ENCODE measurements around the gene DHPS. TPM values are rescaled to one million over a fixed set of nuclear protein-coding genes. Genes with fewer than 3 reads are reported as not detected.
A peak's percentile ranks its signal among the peaks of the same experiment; 100 is the strongest.

DHPS gene
- total and polyA plus RNA-seq, 2 experiments from 2014 or later, result 50.9 to 68.4 TPM

GRCh38 chr19:12636631-12637030 is 45.0 kb downstream of the DHPS start:
- H3K9me2 ChIP-seq (ENCODE audit: insufficient read depth), result no peaks in the 10 kb centered on the region
- no peak overlapping the region for H3K9ac ChIP-seq
- no peak for TF ChIP-seq EZH2phosphoT487 (IDR thresholded peaks at IDR 0.05; ENCODE audit: insufficient read depth, low read depth)
- TF ChIP-seq EZH2 (IDR thresholded peaks at IDR 0.05; ENCODE audit: insufficient read depth, poor library complexity, severe bottlenecking), result no peak
- peaks cover 13% of the 10 kb centered on the region for H3F3A ChIP-seq (ENCODE audit: insufficient read depth)
- no peak overlapping the region for H3K4me2 ChIP-seq (ENCODE audit: unreplicated experiment)
- H4K20me1 ChIP-seq (ENCODE audit: insufficient read depth), result no peaks in the 10 kb centered on the region
- no peaks in the 10 kb centered on the region for H3K79me2 ChIP-seq (ENCODE audit: insufficient read depth)
- no peaks in the 10 kb centered on the region for H3K9me3 ChIP-seq (ENCODE audit: low read depth)
- 0 out of 2 replicates have a peak, but pooled peaks cover 8% of the 10 kb centered on the region for H3K36me3 ChIP-seq (ENCODE audit: low read depth)
- WGBS, 2 experiments (ENCODE audit: low coverage in 1 of 2, low lambda C conversion rate in 2 of 2, missing lambda C conversion rate in 2 of 2), result 81 to 82% methylated on average over 12 to 13 of the region's 13 CpGs
- H3K27ac ChIP-seq, result no peak overlapping the region
- in situ Hi-C loops (cut with MboI), result no loop called here
- no peak for DNase-seq
- no peaks in the 10 kb centered on the region for H3K27me3 ChIP-seq (replicated peaks; ENCODE audit: insufficient read depth)
- no peak overlapping the region for H2AFZ ChIP-seq
- H3K4me3 ChIP-seq, result no peak overlapping the region
- H3K4me1 ChIP-seq (ENCODE audit: insufficient read depth), result no peaks in the 10 kb centered on the region

DNA sequence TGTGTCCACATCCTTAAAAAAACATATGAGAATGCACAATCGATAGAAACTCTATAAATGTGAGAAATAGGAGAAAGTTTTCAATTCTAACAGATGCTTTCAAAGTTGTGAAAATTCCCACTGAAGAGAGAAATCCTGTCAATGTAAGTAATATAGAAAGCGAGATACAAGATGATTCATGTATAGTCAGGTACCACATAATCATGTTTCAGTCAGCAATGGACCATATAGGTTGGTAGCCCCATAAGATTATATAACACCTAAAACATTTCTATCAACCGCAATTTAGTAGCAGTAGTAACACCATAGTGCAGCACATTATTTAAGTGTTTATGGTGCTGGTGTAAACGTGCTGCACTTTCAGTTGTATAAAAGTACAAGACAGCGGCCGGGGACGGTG is 52.5 kb downstream of the DHPS start:
- Histone ChIP-seq H3K9me2 (ENCODE audit: insufficient read depth) (no peaks in the 10 kb centered on the region), H3F3A (ENCODE audit: insufficient read depth) (peaks cover 12% of the 10 kb centered on the region), H3K9ac (no peak overlapping the region), H3K27ac (no peak overlapping the region), H3K4me1 (ENCODE audit: insufficient read depth) (no peaks in the 10 kb centered on the region), H3K36me3 (ENCODE audit: low read depth) (peaks cover 72% of the 10 kb centered on the region), H3K79me2 (ENCODE audit: insufficient read depth) (peaks cover 57% of the 10 kb centered on the region), H3K4me3 (no peak overlapping the region), H3K27me3 (replicated peaks; ENCODE audit: insufficient read depth) (no peaks in the 10 kb centered on the region), H2AFZ (no peak overlapping the region), H3K4me2 (ENCODE audit: unreplicated experiment) (no peak overlapping the region), H3K9me3 (ENCODE audit: low read depth) (peaks cover 9% of the 10 kb centered on the region), H4K20me1 (ENCODE audit: insufficient read depth) (no peaks in the 10 kb centered on the region)
- no peak for DNase-seq
- TF ChIP-seq EZH2 (IDR thresholded peaks at IDR 0.05; ENCODE audit: insufficient read depth, poor library complexity, severe bottlenecking), result no peak
- no peak for TF ChIP-seq EZH2phosphoT487 (IDR thresholded peaks at IDR 0.05; ENCODE audit: insufficient read depth, low read depth)
- 97 to 99% methylated on average over 7 of the region's 7 CpGs for WGBS, 2 experiments (ENCODE audit: low coverage in 1 of 2, low lambda C conversion rate in 2 of 2, missing lambda C conversion rate in 2 of 2)
- in situ Hi-C loops (cut with MboI), result no loop called here

GRCh38 chr19:12628040-12629022 is 53.3 kb downstream of the DHPS start:
- TF ChIP-seq EZH2 (IDR thresholded peaks at IDR 0.05; ENCODE audit: insufficient read depth, poor library complexity, severe bottlenecking) (no peak), EZH2phosphoT487 (IDR thresholded peaks at IDR 0.05; ENCODE audit: insufficient read depth, low read depth) (no peak)
- Histone ChIP-seq H4K20me1 (ENCODE audit: insufficient read depth) (no peaks in the 10 kb centered on the region), H3K27ac (no peak overlapping the region), H3K4me3 (no peak overlapping the region), H2AFZ (no peak overlapping the region), H3K9ac (no peak overlapping the region), H3K4me2 (ENCODE audit: unreplicated experiment) (no peak overlapping the region), H3F3A (ENCODE audit: insufficient read depth) (peaks cover 3% of the 10 kb centered on the region; the same call in 1 of the 2 replicates), H3K4me1 (ENCODE audit: insufficient read depth) (peaks cover 3% of the 10 kb centered on the region), H3K27me3 (replicated peaks; ENCODE audit: insufficient read depth) (no peaks in the 10 kb centered on the region), H3K79me2 (ENCODE audit: insufficient read depth) (peaks cover 65% of the 10 kb centered on the region), H3K36me3 (ENCODE audit: low read depth) (peaks cover 76% of the 10 kb centered on the region), H3K9me3 (ENCODE audit: low read depth) (peaks cover 9% of the 10 kb centered on the region), H3K9me2 (ENCODE audit: insufficient read depth) (no peaks in the 10 kb centered on the region)
- no peak for DNase-seq
- WGBS, 2 experiments (ENCODE audit: low coverage in 1 of 2, low lambda C conversion rate in 2 of 2, missing lambda C conversion rate in 2 of 2), result 96 to 98% methylated on average over 17 of the region's 17 CpGs
- in situ Hi-C loops (cut with MboI), result no loop called here

DNA sequence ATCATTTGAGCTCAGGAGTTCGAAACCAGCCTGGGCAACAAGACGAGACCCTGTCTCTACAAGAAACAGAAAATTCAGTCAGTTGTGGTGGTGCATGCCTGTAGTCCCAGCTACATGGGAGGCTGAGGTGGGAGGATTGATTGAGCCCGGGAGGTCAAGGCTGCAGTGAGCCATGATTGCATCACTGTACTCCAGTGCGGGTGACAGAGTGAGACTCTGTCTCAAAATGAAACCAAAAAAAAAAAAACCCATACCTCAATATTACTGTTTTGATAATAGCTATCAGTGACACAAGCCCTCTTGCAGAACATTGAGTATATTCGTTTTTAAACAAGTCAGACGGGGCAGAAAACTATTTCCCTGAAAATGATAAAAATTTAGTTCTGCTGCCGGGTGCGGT is 54.7 kb downstream of the DHPS start:
- no peak for DNase-seq
- in situ Hi-C loops (cut with MboI), result no loop called here
- Histone ChIP-seq H3K79me2 (ENCODE audit: insufficient read depth) (peaks cover 77% of the 10 kb centered on the region), H3K9ac (no peak overlapping the region), H3K9me3 (ENCODE audit: low read depth) (peaks cover 9% of the 10 kb centered on the region), H4K20me1 (ENCODE audit: insufficient read depth) (no peaks in the 10 kb centered on the region), H3K4me2 (ENCODE audit: unreplicated experiment) (no peak overlapping the region), H3K36me3 (ENCODE audit: low read depth) (peaks cover 70% of the 10 kb centered on the region), H3K27me3 (replicated peaks; ENCODE audit: insufficient read depth) (no peaks in the 10 kb centered on the region), H3K9me2 (ENCODE audit: insufficient read depth) (no peaks in the 10 kb centered on the region), H3F3A (ENCODE audit: insufficient read depth) (no peaks in the 10 kb centered on the region), H3K27ac (no peak overlapping the region), H3K4me3 (no peak overlapping the region), H2AFZ (no peak overlapping the region), H3K4me1 (ENCODE audit: insufficient read depth) (peaks cover 6% of the 10 kb centered on the region)
- no peak for TF ChIP-seq EZH2phosphoT487 (IDR thresholded peaks at IDR 0.05; ENCODE audit: insufficient read depth, low read depth)
- no peak for TF ChIP-seq EZH2 (IDR thresholded peaks at IDR 0.05; ENCODE audit: insufficient read depth, poor library complexity, severe bottlenecking)
- WGBS, 2 experiments (ENCODE audit: low coverage in 1 of 2, low lambda C conversion rate in 2 of 2, missing lambda C conversion rate in 2 of 2), result 84 to 85% methylated on average over 7 to 8 of the region's 8 CpGs

Small RNA genes within 50 kb of the gene (small RNA-seq; reads per million reads assigned to genes)
- gene SNORD41 (ENCODE audit: low read depth, low replicate concordance), result 27.1 reads per million, percentile 90 among the genes with 10 or more reads in this experiment

Other genes starting within 250 kb of the DHPS start
- 0.86 and 1.1 TPM in 2 replicates for gene ZNF443, start 240.9 kb downstream of the DHPS start, total RNA-seq (2014; rRNA removed; shearing (Covaris generic))
- gene ZNF443, start 240.9 kb downstream of the DHPS start, polyA plus RNA-seq (2016; fragmentation: Nextera tagmentation; extraction: Ambion mirVana), result 1.2 and 1.4 TPM in 2 replicates
- gene ZNF709, start 197.1 kb downstream of the DHPS start, total RNA-seq (2014; rRNA removed; shearing (Covaris generic)), result 2.7 and 4.2 TPM in 2 replicates
- 1.1 and 1.6 TPM in 2 replicates for gene ZNF709, start 197.1 kb downstream of the DHPS start, polyA plus RNA-seq (2016; fragmentation: Nextera tagmentation; extraction: Ambion mirVana)
- 3.7 and 8.3 TPM in 2 replicates for gene ZNF564, start 130.4 kb downstream of the DHPS start, total RNA-seq (2014; rRNA removed; shearing (Covaris generic))
- 5.1 and 5.6 TPM in 2 replicates for gene ZNF564, start 130.4 kb downstream of the DHPS start, polyA plus RNA-seq (2016; fragmentation: Nextera tagmentation; extraction: Ambion mirVana)
- 4.0 and 11.8 TPM in 2 replicates for gene ZNF490, start 71.1 kb downstream of the DHPS start, total RNA-seq (2014; rRNA removed; shearing (Covaris generic))
- gene ZNF490, start 71.1 kb downstream of the DHPS start, polyA plus RNA-seq (2016; fragmentation: Nextera tagmentation; extraction: Ambion mirVana), result 2.6 and 2.7 TPM in 2 replicates
- gene ZNF791, start 71.0 kb downstream of the DHPS start, total RNA-seq (2014; rRNA removed; shearing (Covaris generic)), result 11.6 and 11.9 TPM in 2 replicates
- gene ZNF791, start 71.0 kb downstream of the DHPS start, polyA plus RNA-seq (2016; fragmentation: Nextera tagmentation; extraction: Ambion mirVana), result 12.6 and 14.5 TPM in 2 replicates
- gene MAN2B1, start 15.1 kb downstream of the DHPS start, total RNA-seq (2014; rRNA removed; shearing (Covaris generic)), result 56.5 and 81.7 TPM in 2 replicates
- gene MAN2B1, start 15.1 kb downstream of the DHPS start, polyA plus RNA-seq (2016; fragmentation: Nextera tagmentation; extraction: Ambion mirVana), result 37.1 and 40.6 TPM in 2 replicates
- 8.2 and 9.4 TPM in 2 replicates for gene WDR83, start 15.1 kb downstream of the DHPS start, total RNA-seq (2014; rRNA removed; shearing (Covaris generic))
- gene WDR83, start 15.1 kb downstream of the DHPS start, polyA plus RNA-seq (2016; fragmentation: Nextera tagmentation; extraction: Ambion mirVana), result 12.7 and 13.1 TPM in 2 replicates
- not detected in 2 replicates for gene GNG14, start 6.1 kb upstream of the DHPS start, total RNA-seq (2014; rRNA removed; shearing (Covaris generic))
- not detected in 2 replicates for gene GNG14, start 6.1 kb upstream of the DHPS start, polyA plus RNA-seq (2016; fragmentation: Nextera tagmentation; extraction: Ambion mirVana)
- gene FBXW9, start 14.8 kb upstream of the DHPS start, total RNA-seq (2014; rRNA removed; shearing (Covaris generic)), result 13.8 and 22.3 TPM in 2 replicates
- 14.2 TPM in 2 replicates for gene FBXW9, start 14.8 kb upstream of the DHPS start, polyA plus RNA-seq (2016; fragmentation: Nextera tagmentation; extraction: Ambion mirVana)
- gene TNPO2, start 42.1 kb upstream of the DHPS start, total RNA-seq (2014; rRNA removed; shearing (Covaris generic)), result 30.9 and 34.3 TPM in 2 replicates
- 13.2 and 13.3 TPM in 2 replicates for gene TNPO2, start 42.1 kb upstream of the DHPS start, polyA plus RNA-seq (2016; fragmentation: Nextera tagmentation; extraction: Ambion mirVana)
- 202 and 210 TPM in 2 replicates for gene TRIR, start 52.8 kb upstream of the DHPS start, total RNA-seq (2014; rRNA removed; shearing (Covaris generic))
- 162 and 170 TPM in 2 replicates for gene TRIR, start 52.8 kb upstream of the DHPS start, polyA plus RNA-seq (2016; fragmentation: Nextera tagmentation; extraction: Ambion mirVana)
- gene GET3, start 55.6 kb upstream of the DHPS start, total RNA-seq (2014; rRNA removed; shearing (Covaris generic)), result 81.3 and 110 TPM in 2 replicates
- 106 and 111 TPM in 2 replicates for gene GET3, start 55.6 kb upstream of the DHPS start, polyA plus RNA-seq (2016; fragmentation: Nextera tagmentation; extraction: Ambion mirVana)
- gene BEST2, start 69.9 kb upstream of the DHPS start, total RNA-seq (2014; rRNA removed; shearing (Covaris generic)), result not detected in 2 replicates
- gene BEST2, start 69.9 kb upstream of the DHPS start, polyA plus RNA-seq (2016; fragmentation: Nextera tagmentation; extraction: Ambion mirVana), result not detected in 2 replicates
- gene HOOK2, start 93.7 kb upstream of the DHPS start, total RNA-seq (2014; rRNA removed; shearing (Covaris generic)), result 17.1 TPM in 2 replicates
- gene HOOK2, start 93.7 kb upstream of the DHPS start, polyA plus RNA-seq (2016; fragmentation: Nextera tagmentation; extraction: Ambion mirVana), result 11.8 and 12.4 TPM in 2 replicates
- 159 and 195 TPM in 2 replicates for gene JUNB, start 109.6 kb upstream of the DHPS start, total RNA-seq (2014; rRNA removed; shearing (Covaris generic))
- gene JUNB, start 109.6 kb upstream of the DHPS start, polyA plus RNA-seq (2016; fragmentation: Nextera tagmentation; extraction: Ambion mirVana), result 95.1 and 96.2 TPM in 2 replicates
- 230 TPM in 2 replicates for gene PRDX2, start 119.9 kb upstream of the DHPS start, total RNA-seq (2014; rRNA removed; shearing (Covaris generic))
- 252 TPM in 2 replicates for gene PRDX2, start 119.9 kb upstream of the DHPS start, polyA plus RNA-seq (2016; fragmentation: Nextera tagmentation; extraction: Ambion mirVana)
- not detected in 2 replicates for gene THSD8, start 120.2 kb upstream of the DHPS start, total RNA-seq (2014; rRNA removed; shearing (Covaris generic))
- 10.8 and 12.5 TPM in 2 replicates for gene THSD8, start 120.2 kb upstream of the DHPS start, polyA plus RNA-seq (2016; fragmentation: Nextera tagmentation; extraction: Ambion mirVana)
- 8.2 and 16.9 TPM in 2 replicates for gene RNASEH2A, start 124.7 kb upstream of the DHPS start, total RNA-seq (2014; rRNA removed; shearing (Covaris generic))
- 23.8 and 32.3 TPM in 2 replicates for gene RNASEH2A, start 124.7 kb upstream of the DHPS start, polyA plus RNA-seq (2016; fragmentation: Nextera tagmentation; extraction: Ambion mirVana)
- not detected in 2 replicates for gene RTBDN, start 152.7 kb upstream of the DHPS start, total RNA-seq (2014; rRNA removed; shearing (Covaris generic))
- gene RTBDN, start 152.7 kb upstream of the DHPS start, polyA plus RNA-seq (2016; fragmentation: Nextera tagmentation; extraction: Ambion mirVana), result not detected in 2 replicates
- 1.8 TPM in 1 of 2 replicates, not detected in the other for gene MAST1, start 156.6 kb upstream of the DHPS start, total RNA-seq (2014; rRNA removed; shearing (Covaris generic))
- gene MAST1, start 156.6 kb upstream of the DHPS start, polyA plus RNA-seq (2016; fragmentation: Nextera tagmentation; extraction: Ambion mirVana), result 0.24 TPM in 1 of 2 replicates, not detected in the other
- gene DNASE2, start 199.6 kb upstream of the DHPS start, total RNA-seq (2014; rRNA removed; shearing (Covaris generic)), result 35.4 and 40.9 TPM in 2 replicates
- gene DNASE2, start 199.6 kb upstream of the DHPS start, polyA plus RNA-seq (2016; fragmentation: Nextera tagmentation; extraction: Ambion mirVana), result 51.7 and 52.4 TPM in 2 replicates
- gene KLF1, start 205.3 kb upstream of the DHPS start, total RNA-seq (2014; rRNA removed; shearing (Covaris generic)), result 0.11 TPM in 1 of 2 replicates, not detected in the other
- gene KLF1, start 205.3 kb upstream of the DHPS start, polyA plus RNA-seq (2016; fragmentation: Nextera tagmentation; extraction: Ambion mirVana), result not detected in 2 replicates
- gene GCDH, start 209.3 kb upstream of the DHPS start, total RNA-seq (2014; rRNA removed; shearing (Covaris generic)), result 22.5 and 30.0 TPM in 2 replicates
- 20.0 and 20.7 TPM in 2 replicates for gene GCDH, start 209.3 kb upstream of the DHPS start, polyA plus RNA-seq (2016; fragmentation: Nextera tagmentation; extraction: Ambion mirVana)
- gene SYCE2, start 237.4 kb upstream of the DHPS start, total RNA-seq (2014; rRNA removed; shearing (Covaris generic)), result 0.25 TPM in 1 of 2 replicates, not detected in the other
- gene SYCE2, start 237.4 kb upstream of the DHPS start, polyA plus RNA-seq (2016; fragmentation: Nextera tagmentation; extraction: Ambion mirVana), result 0.49 and 0.56 TPM in 2 replicates